ENCODE measurements around the gene SMIM28. TPM values are rescaled to one million over a fixed set of nuclear protein-coding genes. Genes with fewer than 3 reads are reported as not detected.

SMIM28 gene
- total RNA-seq, 1 donor from 2014 or later, result not detected

- H3K27ac ChIP-seq, result no peak overlapping the region
Measured at GRCh38 chr6:138429761-138430160, 52.1 kb downstream of the SMIM28 start.

GRCh38 chr6:138430361-138431145, 52.8 kb downstream of the SMIM28 start:
- intact Hi-C loops (cut with DNase I), result no loop called here
- H3K4me3 ChIP-seq, result no peak overlapping the region
- no peaks in the 10 kb centered on the region for H3K4me1 ChIP-seq
- no peaks in the 10 kb centered on the region for H3K36me3 ChIP-seq
- H3K27me3 ChIP-seq, result no peaks in the 10 kb centered on the region
- TF ChIP-seq, protein P1, sequence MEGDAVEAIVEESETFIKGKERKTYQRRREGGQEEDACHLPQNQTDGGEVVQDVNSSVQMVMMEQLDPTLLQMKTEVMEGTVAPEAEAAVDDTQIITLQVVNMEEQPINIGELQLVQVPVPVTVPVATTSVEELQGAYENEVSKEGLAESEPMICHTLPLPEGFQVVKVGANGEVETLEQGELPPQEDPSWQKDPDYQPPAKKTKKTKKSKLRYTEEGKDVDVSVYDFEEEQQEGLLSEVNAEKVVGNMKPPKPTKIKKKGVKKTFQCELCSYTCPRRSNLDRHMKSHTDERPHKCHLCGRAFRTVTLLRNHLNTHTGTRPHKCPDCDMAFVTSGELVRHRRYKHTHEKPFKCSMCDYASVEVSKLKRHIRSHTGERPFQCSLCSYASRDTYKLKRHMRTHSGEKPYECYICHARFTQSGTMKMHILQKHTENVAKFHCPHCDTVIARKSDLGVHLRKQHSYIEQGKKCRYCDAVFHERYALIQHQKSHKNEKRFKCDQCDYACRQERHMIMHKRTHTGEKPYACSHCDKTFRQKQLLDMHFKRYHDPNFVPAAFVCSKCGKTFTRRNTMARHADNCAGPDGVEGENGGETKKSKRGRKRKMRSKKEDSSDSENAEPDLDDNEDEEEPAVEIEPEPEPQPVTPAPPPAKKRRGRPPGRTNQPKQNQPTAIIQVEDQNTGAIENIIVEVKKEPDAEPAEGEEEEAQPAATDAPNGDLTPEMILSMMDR (IDR thresholded peaks at IDR 0.05), result no peak
- no peak for DNase-seq (ENCODE audit: low spot score in 2 of 2)
- no peaks in the 10 kb centered on the region for H3K9me3 ChIP-seq
- no peak overlapping the region for H3K27ac ChIP-seq

More at GRCh38 chr6:138429761-138430160, 52.1 kb downstream of the SMIM28 start:
- intact Hi-C loops (cut with DNase I), result loop anchor here (1.0 to 5.0 kb wide), 3 partner anchors 88 to 338 kb away; no protein-coding TSS in a partner anchor
- DNase-seq (ENCODE audit: low spot score in 2 of 2), result no peak
- Histone ChIP-seq H3K9me3 (no peaks in the 10 kb centered on the region), H3K27me3 (no peaks in the 10 kb centered on the region), H3K4me1 (no peaks in the 10 kb centered on the region), H3K36me3 (no peaks in the 10 kb centered on the region), H3K4me3 (no peak overlapping the region)
- TF ChIP-seq, protein P1 (IDR thresholded peaks at IDR 0.05), result no peak

- intact Hi-C loops (cut with DNase I), result no loop called here
- no peak for DNase-seq (ENCODE audit: low spot score in 2 of 2)
- no peak overlapping the region for H3K27ac ChIP-seq
Measured at GRCh38 chr6:138431256-138432062, 53.8 kb downstream of the SMIM28 start.

GRCh38 chr6:138432063-138432356, 54.3 kb downstream of the SMIM28 start:
- no peaks in the 10 kb centered on the region for H3K4me1 ChIP-seq
- intact Hi-C loops (cut with DNase I), result no loop called here

More at GRCh38 chr6:138431256-138432062, 53.8 kb downstream of the SMIM28 start:
- TF ChIP-seq, protein P1 (IDR thresholded peaks at IDR 0.05), result no peak
- Histone ChIP-seq H3K9me3 (no peaks in the 10 kb centered on the region), H3K4me1 (no peaks in the 10 kb centered on the region), H3K36me3 (no peaks in the 10 kb centered on the region), H3K4me3 (no peak overlapping the region), H3K27me3 (no peaks in the 10 kb centered on the region)

More at GRCh38 chr6:138432063-138432356, 54.3 kb downstream of the SMIM28 start:
- H3K36me3 ChIP-seq, result no peaks in the 10 kb centered on the region
- no peak overlapping the region for H3K4me3 ChIP-seq
- TF ChIP-seq, protein P1 (IDR thresholded peaks at IDR 0.05), result no peak
- no peak overlapping the region for H3K27ac ChIP-seq
- no peaks in the 10 kb centered on the region for H3K27me3 ChIP-seq
- no peaks in the 10 kb centered on the region for H3K9me3 ChIP-seq
- DNase-seq (ENCODE audit: low spot score in 2 of 2), result no peak

Other genes starting within 250 kb of the SMIM28 start
- gene ARFGEF3, start 216.0 kb upstream of the SMIM28 start, total RNA-seq, result 1.8 TPM
- not detected for gene PBOV1, start 159.4 kb upstream of the SMIM28 start, total RNA-seq
- gene HEBP2, start 26.3 kb downstream of the SMIM28 start, total RNA-seq, result 63.2 TPM
- gene NHSL1, start 121.6 kb downstream of the SMIM28 start, total RNA-seq, result 10.4 TPM

All from ascending aorta (tissue), 2 donors.